GM12865 (cell line): ENCODE data around the gene SUPT6H.
A peak's percentile ranks its signal among the peaks of the same experiment; 100 is the strongest.
"Not testable (repeated sequence)": the region's sequence is repeated elsewhere in the genome, so short reads cannot be mapped to it uniquely, and the experiment has no call there.

Source experiments
- DNase-seq: peaks from one replicate; pipeline ENCODE4 v3.0.0; 2010; ENCODE audit warnings: low read depth
- H3K4me3 ChIP-seq: 2 replicates; pipeline ENCODE4 v1.5.1; 2011; ENCODE audit warnings: mild to moderate bottlenecking, low read depth, low read length, control low read depth
- CTCF ChIP-seq: IDR thresholded peaks from 2 replicates; pipeline ENCODE4 v1.5.1; 2011; ENCODE audit warnings: low read length, control low read depth, low read depth, inconsistent platforms; ENCODE audit not compliant: insufficient read depth; ENCODE audit errors: missing control alignments

The SUPT6H gene

GRCh38 chr17:28719021-28719433 lies 57.0 kb downstream of the SUPT6H start:
- peak overlapping the region; percentile 77 for H3K4me3 ChIP-seq
- no peak for TF ChIP-seq CTCF

GRCh38 chr17:28720247-28720996 lies 58.4 kb downstream of the SUPT6H start:
- peak; percentile 66 for DNase-seq
- H3K4me3 ChIP-seq: peak overlapping the region; percentile 95
- no peak for TF ChIP-seq CTCF

More at GRCh38 chr17:28719021-28719433, 57.0 kb downstream of the SUPT6H start:
- no peak for DNase-seq

GRCh38 chr17:28720997-28721329 lies 59.0 kb downstream of the SUPT6H start:
- DNase-seq: not testable (repeated sequence)
- peak overlapping the region; percentile 95 for H3K4me3 ChIP-seq

GRCh38 chr17:28722417-28723158 lies 60.6 kb downstream of the SUPT6H start:
- no peak for DNase-seq
- no peak for TF ChIP-seq CTCF
- H3K4me3 ChIP-seq: peak overlapping the region; percentile 95

GRCh38 chr17:28723159-28723835 lies 61.3 kb downstream of the SUPT6H start:
- peak overlapping the region; percentile 95 for H3K4me3 ChIP-seq

GRCh38 chr17:28723836-28724499 lies 62.0 kb downstream of the SUPT6H start:
- DNase-seq: not testable (repeated sequence)
- peak overlapping the region; percentile 56; the same call in 1 of the 2 replicates for H3K4me3 ChIP-seq

More at GRCh38 chr17:28723159-28723835, 61.3 kb downstream of the SUPT6H start:
- no peak for TF ChIP-seq CTCF
- DNase-seq: no peak

GRCh38 chr17:28724500-28725165 lies 62.6 kb downstream of the SUPT6H start:
- peak; percentile 62 for DNase-seq
- H3K4me3 ChIP-seq: peak overlapping the region; percentile 56
- TF ChIP-seq CTCF: no peak
